GM20000 (cell line): ENCODE measurements around the gene TACR1.

Source experiments
- DNase-seq: peaks from one replicate; pipeline ENCODE4 v3.0.0; 2012; ENCODE audit warnings: low spot score
- TF ChIP-seq, protein P1 (sequence below): IDR thresholded peaks from 2 replicates; pipeline ENCODE4 v1.5.1; 2012; ENCODE audit warnings: mild to moderate bottlenecking, control low read depth; ENCODE audit errors: extremely low read depth, missing control alignments

The TACR1 gene

DNA sequence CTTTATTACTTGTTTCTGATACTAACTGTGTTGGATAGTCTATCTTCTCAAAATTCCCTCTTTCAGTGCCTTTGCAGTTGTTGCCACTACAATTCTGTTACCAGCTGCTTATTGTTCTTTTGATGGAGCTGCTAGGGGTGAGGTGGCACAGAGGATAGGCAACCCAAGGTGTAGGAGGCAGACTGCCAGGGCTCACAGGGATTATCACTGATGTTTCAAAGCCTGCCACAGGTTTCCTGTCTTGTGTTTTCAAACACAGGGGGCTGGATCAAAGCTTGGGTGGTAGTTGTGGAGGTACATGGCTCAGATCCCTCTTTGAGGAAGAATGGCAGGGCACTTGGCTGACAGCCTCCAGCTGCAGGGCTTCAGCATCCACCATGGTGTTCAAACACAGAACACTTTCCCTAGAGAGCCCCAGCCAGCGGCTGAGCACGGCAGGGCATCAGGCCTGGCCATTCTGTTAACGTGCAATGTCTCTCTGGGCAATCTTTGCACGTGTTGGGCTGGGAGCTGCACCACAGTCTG is 153.7 kb downstream of the TACR1 start:
- TF ChIP-seq, protein P1, sequence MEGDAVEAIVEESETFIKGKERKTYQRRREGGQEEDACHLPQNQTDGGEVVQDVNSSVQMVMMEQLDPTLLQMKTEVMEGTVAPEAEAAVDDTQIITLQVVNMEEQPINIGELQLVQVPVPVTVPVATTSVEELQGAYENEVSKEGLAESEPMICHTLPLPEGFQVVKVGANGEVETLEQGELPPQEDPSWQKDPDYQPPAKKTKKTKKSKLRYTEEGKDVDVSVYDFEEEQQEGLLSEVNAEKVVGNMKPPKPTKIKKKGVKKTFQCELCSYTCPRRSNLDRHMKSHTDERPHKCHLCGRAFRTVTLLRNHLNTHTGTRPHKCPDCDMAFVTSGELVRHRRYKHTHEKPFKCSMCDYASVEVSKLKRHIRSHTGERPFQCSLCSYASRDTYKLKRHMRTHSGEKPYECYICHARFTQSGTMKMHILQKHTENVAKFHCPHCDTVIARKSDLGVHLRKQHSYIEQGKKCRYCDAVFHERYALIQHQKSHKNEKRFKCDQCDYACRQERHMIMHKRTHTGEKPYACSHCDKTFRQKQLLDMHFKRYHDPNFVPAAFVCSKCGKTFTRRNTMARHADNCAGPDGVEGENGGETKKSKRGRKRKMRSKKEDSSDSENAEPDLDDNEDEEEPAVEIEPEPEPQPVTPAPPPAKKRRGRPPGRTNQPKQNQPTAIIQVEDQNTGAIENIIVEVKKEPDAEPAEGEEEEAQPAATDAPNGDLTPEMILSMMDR, result no peak
- no peak for DNase-seq

GRCh38 chr2:75044291-75044690 is 155.0 kb downstream of the TACR1 start:
- no peak for DNase-seq
- TF ChIP-seq, protein P1, result no peak

DNA sequence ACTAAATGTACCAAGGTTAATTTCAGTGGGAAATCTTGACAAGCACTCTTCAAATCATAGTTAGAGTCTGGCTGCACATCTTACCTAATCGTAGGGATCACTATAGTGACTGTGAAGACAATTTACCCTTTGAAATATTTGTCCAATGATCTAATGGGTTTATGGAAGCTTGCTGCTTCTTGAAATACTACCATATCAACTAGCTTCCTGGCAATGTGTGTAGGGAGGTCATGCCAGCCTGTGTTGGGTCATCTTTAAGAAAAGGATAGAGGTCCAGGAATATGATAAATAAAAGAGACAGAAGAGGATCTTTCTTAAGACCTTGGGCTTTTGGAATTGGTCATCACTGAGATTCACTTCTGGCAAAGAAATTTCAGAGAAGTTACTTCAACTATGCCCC is 156.5 kb downstream of the TACR1 start:
- DNase-seq, result no peak
- TF ChIP-seq, protein P1, result no peak

- no peak for DNase-seq
These were observed 157.4 kb downstream of the TACR1 start for GRCh38 chr2:75041731-75042600.

GRCh38 chr2:75041226-75041625 is 158.1 kb downstream of the TACR1 start:
- no peak for DNase-seq
- TF ChIP-seq, protein P1, result no peak

More at GRCh38 chr2:75041731-75042600, 157.4 kb downstream of the TACR1 start:
- TF ChIP-seq, protein P1, result no peak

DNA sequence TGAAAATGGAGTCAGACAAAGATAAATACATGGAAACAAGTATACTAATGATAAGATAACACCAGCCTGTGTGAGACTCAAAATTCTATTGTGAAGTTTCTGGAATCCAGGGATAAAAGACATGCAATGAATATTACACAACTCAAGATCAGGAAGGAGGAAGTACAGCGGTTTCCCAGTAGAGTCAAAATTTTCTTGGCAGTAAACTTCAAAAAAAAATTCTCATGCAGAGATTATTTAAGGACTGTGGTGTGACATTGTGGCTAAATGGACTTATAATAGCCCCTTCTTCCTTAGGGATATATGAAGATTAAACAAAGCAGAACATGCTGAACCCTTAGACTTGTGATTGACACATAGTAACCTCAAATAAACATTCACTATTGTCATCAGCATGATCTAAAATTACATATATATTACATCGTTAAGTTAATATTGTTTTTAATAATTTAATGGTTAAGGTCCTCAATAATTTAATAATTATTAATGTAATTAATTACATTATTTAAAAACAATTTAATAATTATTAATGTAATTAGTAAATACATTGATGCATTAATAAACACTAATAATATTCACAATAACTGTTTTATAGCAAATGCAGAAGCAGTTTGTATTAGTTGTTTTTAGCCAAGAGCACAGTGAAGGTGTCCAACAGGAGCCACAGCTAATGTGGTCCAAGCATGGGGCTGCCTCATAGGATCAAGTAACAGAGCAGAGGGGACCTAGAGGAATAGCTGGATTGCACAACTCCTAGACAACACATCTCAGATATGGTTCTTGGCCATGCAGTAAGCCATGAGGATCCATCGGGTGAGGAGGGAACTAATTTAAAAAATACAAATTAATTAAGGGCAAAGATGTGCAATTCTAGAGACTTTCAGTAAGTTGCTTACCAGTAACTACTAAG is 163.6 kb downstream of the TACR1 start:
- no peak for DNase-seq
- TF ChIP-seq, protein P1, result no peak
